HL-60 (cell line): ENCODE measurements around the gene TRIO.

Source experiments
- GABPA ChIP-seq: IDR thresholded peaks from 2 replicates; pipeline ENCODE4 v1.6.1; 2012; ENCODE audit warnings: low read depth
- POLR2AphosphoS5 ChIP-seq: IDR thresholded peaks from 2 replicates; pipeline ENCODE4 v1.6.1; 2012; ENCODE audit warnings: low read depth
- SPI1 ChIP-seq: IDR thresholded peaks from 2 replicates; pipeline ENCODE4 v1.6.1; 2012; ENCODE audit warnings: low read depth, mild to moderate bottlenecking, borderline replicate concordance
- TF ChIP-seq, protein P1 (sequence below): IDR thresholded peaks from one replicate; pipeline ENCODE4 v1.5.1; 2011; ENCODE audit warnings: low read length, control low read depth, inconsistent platforms; ENCODE audit not compliant: insufficient read depth

DNA sequence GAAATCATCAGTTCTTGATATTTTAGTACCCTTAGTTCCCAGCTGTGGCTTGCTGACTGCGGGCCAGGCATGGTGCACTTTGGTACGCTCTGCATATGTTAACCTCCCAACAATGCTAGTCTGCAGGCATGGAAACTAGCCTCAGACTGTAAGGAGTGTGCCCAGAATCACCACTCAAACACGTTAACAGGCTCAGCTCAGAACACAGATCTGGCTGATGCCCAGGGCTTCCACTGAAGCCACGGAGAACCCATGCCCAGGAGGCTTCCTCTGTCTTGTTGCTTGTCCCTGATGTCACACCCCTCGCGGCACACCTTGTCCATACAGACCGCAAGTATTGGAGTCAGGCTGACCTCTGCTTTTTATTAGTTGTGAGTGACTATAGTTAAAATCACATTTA is 251.2 kb downstream of the TRIO start:
- TF ChIP-seq, protein P1, sequence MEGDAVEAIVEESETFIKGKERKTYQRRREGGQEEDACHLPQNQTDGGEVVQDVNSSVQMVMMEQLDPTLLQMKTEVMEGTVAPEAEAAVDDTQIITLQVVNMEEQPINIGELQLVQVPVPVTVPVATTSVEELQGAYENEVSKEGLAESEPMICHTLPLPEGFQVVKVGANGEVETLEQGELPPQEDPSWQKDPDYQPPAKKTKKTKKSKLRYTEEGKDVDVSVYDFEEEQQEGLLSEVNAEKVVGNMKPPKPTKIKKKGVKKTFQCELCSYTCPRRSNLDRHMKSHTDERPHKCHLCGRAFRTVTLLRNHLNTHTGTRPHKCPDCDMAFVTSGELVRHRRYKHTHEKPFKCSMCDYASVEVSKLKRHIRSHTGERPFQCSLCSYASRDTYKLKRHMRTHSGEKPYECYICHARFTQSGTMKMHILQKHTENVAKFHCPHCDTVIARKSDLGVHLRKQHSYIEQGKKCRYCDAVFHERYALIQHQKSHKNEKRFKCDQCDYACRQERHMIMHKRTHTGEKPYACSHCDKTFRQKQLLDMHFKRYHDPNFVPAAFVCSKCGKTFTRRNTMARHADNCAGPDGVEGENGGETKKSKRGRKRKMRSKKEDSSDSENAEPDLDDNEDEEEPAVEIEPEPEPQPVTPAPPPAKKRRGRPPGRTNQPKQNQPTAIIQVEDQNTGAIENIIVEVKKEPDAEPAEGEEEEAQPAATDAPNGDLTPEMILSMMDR, result no peak
- no peak for TF ChIP-seq POLR2AphosphoS5
- no peak for TF ChIP-seq GABPA
- TF ChIP-seq SPI1, result no peak
